A549 (cell line): ENCODE measurements around the gene TEX9. TPM values are rescaled to one million over a fixed set of nuclear protein-coding genes. Genes with fewer than 3 reads are reported as not detected.

Experiments
- ATAC-seq, 2 experiments: fragments of 200-7000 bp in 1 of 2; fragments of >200 bp in 1 of 2; cut with Nextera tagmentation in 1 of 2; cut with Tn5 transposase in 1 of 2; 3 replicates each; pipeline versions ENCODE4 v1.8.0 to v1.9.1; 2018 to 2020; ENCODE audit warnings: mild to moderate bottlenecking in 1 of 2, moderate library complexity in 1 of 2
- CTCF ChIA-PET: fragments of 300-600 bp; sonication (Branson Sonifier 250); formaldehyde crosslinking; extraction: SDS; loops from one replicate; lab custom pipeline; 2021; ENCODE audit warnings: antibody characterized with exemption, inconsistent platforms; lab: Yijun Ruan, JAX
- POLR2A ChIA-PET: fragments of 350-600 bp; formaldehyde crosslinking; extraction: SDS; loops from one replicate; lab custom pipeline; 2021; ENCODE audit warnings: antibody characterized with exemption, inconsistent platforms; lab: Yijun Ruan, JAX
- DNase-seq, 2 experiments: peaks; one replicate each; pipeline versions ENCODE4 v3.0.0 to v3.0.0-alpha.2; 2011 to 2016; ENCODE audit warnings: low read depth in 1 of 2, low spot score in 1 of 2
- FAIRE-seq: peaks from 2 replicates; lab custom pipeline; 2011; peaks lifted over from hg19 to GRCh38; lab: Jason Lieb, UNC
- H3K27ac ChIP-seq, 2 experiments: fragments of >200 bp; sonication (Bioruptor Twin); formaldehyde crosslinking; 3 replicates each; pipeline ENCODE4 v1.5.1; 2016 to 2017
- H3K4me1 ChIP-seq: fragments of >200 bp; sonication (Bioruptor Twin); formaldehyde crosslinking; 3 replicates; pipeline ENCODE4 v1.6.1; 2016
- H3K4me2 ChIP-seq: fragments of >200 bp; sonication (Bioruptor Twin); formaldehyde crosslinking; 3 replicates; pipeline ENCODE4 v1.6.1; 2016
- H3K4me3 ChIP-seq: fragments of >200 bp; sonication (Bioruptor Twin); formaldehyde crosslinking; 3 replicates; pipeline ENCODE4 v1.5.1; 2016
- H3K9me3 ChIP-seq: fragments of >200 bp; sonication (Bioruptor Twin); formaldehyde crosslinking; 3 replicates; pipeline ENCODE4 v1.6.1; 2016
- CEBPB ChIP-seq, 2 experiments: fragments of >200 bp in 1 of 2; sonication (Bioruptor Twin) in 1 of 2; formaldehyde crosslinking in 1 of 2; IDR thresholded peaks; 2 replicates each; pipeline ENCODE4 v1.6.1; 2012 to 2016
- CHD2 ChIP-seq: fragments of 150-350 bp; IDR thresholded peaks from 2 replicates; pipeline ENCODE4 v1.6.1; 2014; ENCODE audit warnings: low read length; ENCODE audit not compliant: partially characterized antibody
- EHF ChIP-seq: fragments of 250-450 bp; sonication (Bioruptor Pico); IDR thresholded peaks from 2 replicates; pipeline ENCODE4 v1.5.0; 2020; ENCODE audit warnings: mild to moderate bottlenecking
- EHMT2 ChIP-seq: fragments of 200-600 bp; sonication (generic); IDR thresholded peaks from 2 replicates; pipeline ENCODE4 v1.6.1; 2016; ENCODE audit warnings: antibody characterized with exemption, low read depth, mild to moderate bottlenecking, moderate library complexity
- EP300 ChIP-seq, 2 experiments: fragments of >200 bp; sonication (Bioruptor Twin); formaldehyde crosslinking; IDR thresholded peaks; 2 replicates in 1 of 2; 3 replicates in 1 of 2; pipeline ENCODE4 v1.6.1; 2016 to 2017
- FOXS1 ChIP-seq: fragments of 250-450 bp; sonication (Bioruptor Pico); IDR thresholded peaks from 2 replicates; pipeline ENCODE4 v1.5.0; 2020; ENCODE audit warnings: mild to moderate bottlenecking, moderate library complexity
- HDAC2 ChIP-seq: fragments of 200-600 bp; sonication (generic); IDR thresholded peaks from 2 replicates; pipeline ENCODE4 v1.6.1; 2016
- JUNB ChIP-seq: fragments of >200 bp; sonication (Bioruptor Twin); formaldehyde crosslinking; IDR thresholded peaks from 2 replicates; pipeline ENCODE4 v1.6.1; 2016
- MAFK ChIP-seq: fragments of 450-650 bp; IDR thresholded peaks from 2 replicates; pipeline ENCODE4 v1.6.1; 2014; ENCODE audit not compliant: partially characterized antibody
- MAZ ChIP-seq: fragments of 150-350 bp; IDR thresholded peaks from 2 replicates; pipeline ENCODE4 v1.6.1; 2014; ENCODE audit warnings: antibody characterized with exemption, low read depth, low read length, borderline replicate concordance
- MYC ChIP-seq: IDR thresholded peaks from 2 replicates; pipeline ENCODE4 v1.6.1; 2012; ENCODE audit warnings: mild to moderate bottlenecking, inconsistent platforms, low read length, improper control_type of control experiment, borderline replicate concordance
- NFE2L2 ChIP-seq: fragments of 150-350 bp; conservative IDR thresholded peaks from 2 replicates; pipeline ENCODE4 v1.6.1; 2014; ENCODE audit warnings: low read length
- POLR2A ChIP-seq: IDR thresholded peaks from 2 replicates; pipeline ENCODE4 v1.6.1; 2012; ENCODE audit warnings: mild to moderate bottlenecking, low read length
- POLR2AphosphoS2 ChIP-seq: conservative IDR thresholded peaks from 2 replicates; pipeline ENCODE4 v1.6.1; 2012; ENCODE audit warnings: low read length, improper control_type of control experiment, inconsistent platforms
- RAD21 ChIP-seq, 2 experiments: fragments of >200 bp in 1 of 2; sonication (Bioruptor Twin) in 1 of 2; formaldehyde crosslinking in 1 of 2; IDR thresholded peaks in 1 of 2; conservative IDR thresholded peaks in 1 of 2; 2 replicates in 1 of 2; 3 replicates in 1 of 2; pipeline ENCODE4 v1.6.1; 2012 to 2018; ENCODE audit warnings: inconsistent platforms in 1 of 2
- RARB ChIP-seq: fragments of 250-450 bp; sonication (Bioruptor Pico); IDR thresholded peaks from 2 replicates; pipeline ENCODE4 v1.8.0; 2021; ENCODE audit warnings: mild to moderate bottlenecking, moderate library complexity
- RCOR1 ChIP-seq: fragments of 150-350 bp; IDR thresholded peaks from 2 replicates; pipeline ENCODE4 v1.6.1; 2014; ENCODE audit warnings: antibody characterized with exemption, low read length, low read depth
- RNF2 ChIP-seq: fragments of 200-600 bp; sonication (generic); IDR thresholded peaks from 2 replicates; pipeline ENCODE4 v1.6.1; 2016; ENCODE audit warnings: low read depth, mild to moderate bottlenecking, antibody characterized with exemption, moderate library complexity, borderline replicate concordance
- SREBF2 ChIP-seq: fragments of 450-650 bp; IDR thresholded peaks from 2 replicates; pipeline ENCODE4 v1.6.1; 2014; ENCODE audit warnings: mild to moderate bottlenecking, moderate library complexity
- ZFP36 ChIP-seq: fragments of 450-650 bp; IDR thresholded peaks from 2 replicates; pipeline ENCODE4 v1.6.1; 2014; ENCODE audit warnings: borderline replicate concordance; ENCODE audit not compliant: partially characterized antibody
- ZSCAN20 ChIP-seq: fragments of 250-450 bp; sonication (Bioruptor Pico); IDR thresholded peaks from 2 replicates; pipeline ENCODE4 v1.8.0; 2022; ENCODE audit warnings: mild to moderate bottlenecking, moderate library complexity
- WGBS: methylation state at CpG from one replicate; pipeline ENCODE4 v1.1.6; 2017; ENCODE audit errors: missing lambda C conversion rate; 5-methylcytosine and 5-hydroxymethylcytosine counted together
- polyA plus RNA-seq, 4 experiments: library from polyadenylated mRNA; depleted of rRNA in 3 of 4; stranded (reverse); fragments of >200 nt; fragmentation: RNase III in 1 of 4; extraction: RNeasy Plus Mini Kit Qiagen cat#74134 plus additional on column Dnase treatment in 1 of 4; gene quantifications; 2 replicates in 3 of 4; 3 replicates in 1 of 4; pipeline ENCODE4 v1.2.3, GENCODE V29; 2011 to 2017
- TF ChIP-seq, protein P1 (sequence below): fragments of >200 bp; sonication (Bioruptor Twin); formaldehyde crosslinking; IDR thresholded peaks from 3 replicates; pipeline ENCODE4 v1.5.1; 2016
- TF ChIP-seq, protein P2 (sequence below): IDR thresholded peaks from 2 replicates; pipeline ENCODE4 v1.6.1; 2012
- TF ChIP-seq, protein P3 (sequence below): IDR thresholded peaks from 2 replicates; pipeline ENCODE4 v1.6.1; 2012; ENCODE audit warnings: low read depth, borderline replicate concordance
- TF ChIP-seq, protein P4 (sequence below): fragments of 200-600 bp; sonication (generic); IDR thresholded peaks from 2 replicates; pipeline ENCODE4 v1.6.1; 2016; ENCODE audit warnings: antibody characterized with exemption, mild to moderate bottlenecking, moderate library complexity
- TF ChIP-seq, protein P5 (sequence below): fragments of 150-350 bp; IDR thresholded peaks from 2 replicates; pipeline ENCODE4 v1.6.1; 2014; ENCODE audit warnings: low read depth, mild to moderate bottlenecking, low read length

Gene TEX9
- polyA plus RNA-seq, 2 of the 4 experiments (the other 2 are of a cell fraction), result 7.7 to 13.3 TPM

DNA sequence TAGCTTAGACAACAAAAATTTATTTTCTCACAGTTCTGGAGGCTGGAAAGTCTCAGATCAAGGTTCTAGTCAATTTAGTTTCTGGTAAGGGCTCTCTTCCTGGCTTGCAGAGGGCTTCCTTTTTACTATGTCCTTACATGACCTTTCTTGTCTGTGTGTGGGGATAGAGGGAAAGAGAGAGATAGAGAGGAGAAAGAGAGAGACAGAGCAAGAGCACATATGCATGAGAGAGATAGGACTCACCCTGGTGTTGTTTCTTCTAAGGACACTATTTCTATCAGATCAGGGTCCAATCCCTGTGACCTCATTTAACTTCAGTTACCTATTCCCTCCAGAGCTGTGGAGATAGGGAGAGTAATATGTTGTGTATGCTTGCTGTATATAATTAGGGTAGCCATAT is 44.9 kb upstream of the TEX9 start:
- peaks cover 9% of the 10 kb centered on the region; the same call in 1 of the 3 replicates for H3K9me3 ChIP-seq
- no peak for DNase-seq
- FAIRE-seq, result no peak
- H3K27ac ChIP-seq, result no peak overlapping the region
- no peak overlapping the region for H3K4me2 ChIP-seq
- CTCF ChIA-PET, result interaction anchor here (0.6 to 1.2 kb wide), 2 partner anchors 13 to 42 kb away, joined by 3 read pairs; no protein-coding TSS in a partner anchor
- POLR2A ChIA-PET, result no interaction called here
- H3K4me3 ChIP-seq, result no peak overlapping the region
- no peaks in the 10 kb centered on the region for H3K4me1 ChIP-seq
- TF ChIP-seq HDAC2 (no peak), SREBF2 (no peak), POLR2AphosphoS2 (no peak)
- peak in 1 of 2 experiments; percentile 34; a peak in 1 of 6 replicates for ATAC-seq

DNA sequence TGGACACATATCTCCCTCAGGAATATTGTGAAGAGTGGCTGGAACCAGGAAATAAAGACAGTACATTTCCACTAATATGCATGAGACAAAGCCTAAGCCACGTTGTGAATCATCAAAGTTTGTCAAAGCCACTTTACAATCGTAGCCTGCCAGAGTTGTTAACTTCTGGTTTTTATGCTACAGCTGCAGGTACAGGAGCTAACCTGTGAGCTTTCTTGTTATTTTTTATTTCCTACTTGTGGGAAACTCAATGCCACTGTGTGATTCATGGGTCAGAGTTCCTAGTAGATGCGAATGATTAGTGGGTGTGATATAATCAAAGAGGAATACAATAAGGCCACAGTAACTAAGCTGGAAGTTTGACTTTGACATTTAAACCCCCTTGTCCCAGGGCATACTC is 44.4 kb upstream of the TEX9 start:
- H3K4me1 ChIP-seq, result no peaks in the 10 kb centered on the region
- no peak overlapping the region for H3K27ac ChIP-seq
- H3K4me2 ChIP-seq, result no peak overlapping the region
- TF ChIP-seq RAD21 (conservative IDR thresholded peaks at IDR 0.05 in 1 of 2, IDR thresholded peaks at IDR 0.05 in 1 of 2), result no peak
- TF ChIP-seq EHMT2, result no peak
- no peak for TF ChIP-seq MAZ
- TF ChIP-seq NFE2L2, result no peak
- TF ChIP-seq CHD2, result no peak
- no peak for TF ChIP-seq JUNB
- TF ChIP-seq RARB, result no peak
- TF ChIP-seq, protein P1, sequence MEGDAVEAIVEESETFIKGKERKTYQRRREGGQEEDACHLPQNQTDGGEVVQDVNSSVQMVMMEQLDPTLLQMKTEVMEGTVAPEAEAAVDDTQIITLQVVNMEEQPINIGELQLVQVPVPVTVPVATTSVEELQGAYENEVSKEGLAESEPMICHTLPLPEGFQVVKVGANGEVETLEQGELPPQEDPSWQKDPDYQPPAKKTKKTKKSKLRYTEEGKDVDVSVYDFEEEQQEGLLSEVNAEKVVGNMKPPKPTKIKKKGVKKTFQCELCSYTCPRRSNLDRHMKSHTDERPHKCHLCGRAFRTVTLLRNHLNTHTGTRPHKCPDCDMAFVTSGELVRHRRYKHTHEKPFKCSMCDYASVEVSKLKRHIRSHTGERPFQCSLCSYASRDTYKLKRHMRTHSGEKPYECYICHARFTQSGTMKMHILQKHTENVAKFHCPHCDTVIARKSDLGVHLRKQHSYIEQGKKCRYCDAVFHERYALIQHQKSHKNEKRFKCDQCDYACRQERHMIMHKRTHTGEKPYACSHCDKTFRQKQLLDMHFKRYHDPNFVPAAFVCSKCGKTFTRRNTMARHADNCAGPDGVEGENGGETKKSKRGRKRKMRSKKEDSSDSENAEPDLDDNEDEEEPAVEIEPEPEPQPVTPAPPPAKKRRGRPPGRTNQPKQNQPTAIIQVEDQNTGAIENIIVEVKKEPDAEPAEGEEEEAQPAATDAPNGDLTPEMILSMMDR, result no peak
- ATAC-seq (no peak), DNase-seq (no peak), FAIRE-seq (peak; percentile 18)
- ChIA-PET POLR2A (no interaction called here), CTCF (interaction anchor here (1.0 to 1.2 kb wide), 2 partner anchors 14 to 96 kb away, joined by 3 read pairs; no protein-coding TSS in a partner anchor)
- peaks cover 9% of the 10 kb centered on the region; the same call in 1 of the 3 replicates for H3K9me3 ChIP-seq
- H3K4me3 ChIP-seq, result no peak overlapping the region
- 21% methylated on average over 3 of the region's 3 CpGs for WGBS

DNA sequence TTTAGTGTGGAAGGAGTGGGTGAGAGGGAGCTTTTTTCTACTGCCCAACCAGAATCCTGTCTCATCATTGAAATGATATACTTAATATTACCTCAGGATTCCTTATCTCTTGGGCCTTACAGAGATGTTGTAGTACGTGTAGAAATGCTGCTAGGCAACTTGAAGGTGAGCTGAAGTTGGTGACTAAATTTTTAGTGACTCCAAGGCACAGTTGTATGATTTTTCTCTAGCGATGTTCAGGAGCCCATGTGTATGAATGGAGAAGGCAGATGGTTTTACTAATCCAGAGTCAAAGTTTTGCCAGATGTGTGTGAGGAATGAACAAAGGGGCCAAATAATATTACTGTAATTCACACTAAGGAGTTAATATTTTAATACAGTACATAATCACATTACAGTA is 42.8 kb upstream of the TEX9 start:
- no peak for ATAC-seq
- H3K4me1 ChIP-seq, result no peaks in the 10 kb centered on the region
- no peak overlapping the region for H3K4me3 ChIP-seq
- TF ChIP-seq MAFK (no peak), CEBPB (IDR thresholded peaks at IDR 0.05) (no peak), ZSCAN20 (CRISPR knock-in tag) (no peak), MYC (no peak), HDAC2 (no peak), RCOR1 (no peak), JUNB (no peak), EP300 (IDR thresholded peaks at IDR 0.05) (no peak), NFE2L2 (no peak), EHF (CRISPR knock-in tag) (no peak), EHMT2 (no peak), ZFP36 (no peak), RNF2 (no peak), FOXS1 (CRISPR knock-in tag) (no peak), POLR2A (no peak)
- TF ChIP-seq, protein P2, sequence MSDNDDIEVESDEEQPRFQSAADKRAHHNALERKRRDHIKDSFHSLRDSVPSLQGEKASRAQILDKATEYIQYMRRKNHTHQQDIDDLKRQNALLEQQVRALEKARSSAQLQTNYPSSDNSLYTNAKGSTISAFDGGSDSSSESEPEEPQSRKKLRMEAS, result no peak
- TF ChIP-seq, protein P3, sequence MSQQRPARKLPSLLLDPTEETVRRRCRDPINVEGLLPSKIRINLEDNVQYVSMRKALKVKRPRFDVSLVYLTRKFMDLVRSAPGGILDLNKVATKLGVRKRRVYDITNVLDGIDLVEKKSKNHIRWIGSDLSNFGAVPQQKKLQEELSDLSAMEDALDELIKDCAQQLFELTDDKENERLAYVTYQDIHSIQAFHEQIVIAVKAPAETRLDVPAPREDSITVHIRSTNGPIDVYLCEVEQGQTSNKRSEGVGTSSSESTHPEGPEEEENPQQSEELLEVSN, result no peak
- TF ChIP-seq, protein P4, sequence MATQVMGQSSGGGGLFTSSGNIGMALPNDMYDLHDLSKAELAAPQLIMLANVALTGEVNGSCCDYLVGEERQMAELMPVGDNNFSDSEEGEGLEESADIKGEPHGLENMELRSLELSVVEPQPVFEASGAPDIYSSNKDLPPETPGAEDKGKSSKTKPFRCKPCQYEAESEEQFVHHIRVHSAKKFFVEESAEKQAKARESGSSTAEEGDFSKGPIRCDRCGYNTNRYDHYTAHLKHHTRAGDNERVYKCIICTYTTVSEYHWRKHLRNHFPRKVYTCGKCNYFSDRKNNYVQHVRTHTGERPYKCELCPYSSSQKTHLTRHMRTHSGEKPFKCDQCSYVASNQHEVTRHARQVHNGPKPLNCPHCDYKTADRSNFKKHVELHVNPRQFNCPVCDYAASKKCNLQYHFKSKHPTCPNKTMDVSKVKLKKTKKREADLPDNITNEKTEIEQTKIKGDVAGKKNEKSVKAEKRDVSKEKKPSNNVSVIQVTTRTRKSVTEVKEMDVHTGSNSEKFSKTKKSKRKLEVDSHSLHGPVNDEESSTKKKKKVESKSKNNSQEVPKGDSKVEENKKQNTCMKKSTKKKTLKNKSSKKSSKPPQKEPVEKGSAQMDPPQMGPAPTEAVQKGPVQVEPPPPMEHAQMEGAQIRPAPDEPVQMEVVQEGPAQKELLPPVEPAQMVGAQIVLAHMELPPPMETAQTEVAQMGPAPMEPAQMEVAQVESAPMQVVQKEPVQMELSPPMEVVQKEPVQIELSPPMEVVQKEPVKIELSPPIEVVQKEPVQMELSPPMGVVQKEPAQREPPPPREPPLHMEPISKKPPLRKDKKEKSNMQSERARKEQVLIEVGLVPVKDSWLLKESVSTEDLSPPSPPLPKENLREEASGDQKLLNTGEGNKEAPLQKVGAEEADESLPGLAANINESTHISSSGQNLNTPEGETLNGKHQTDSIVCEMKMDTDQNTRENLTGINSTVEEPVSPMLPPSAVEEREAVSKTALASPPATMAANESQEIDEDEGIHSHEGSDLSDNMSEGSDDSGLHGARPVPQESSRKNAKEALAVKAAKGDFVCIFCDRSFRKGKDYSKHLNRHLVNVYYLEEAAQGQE, result no peak
- TF ChIP-seq, protein P5, sequence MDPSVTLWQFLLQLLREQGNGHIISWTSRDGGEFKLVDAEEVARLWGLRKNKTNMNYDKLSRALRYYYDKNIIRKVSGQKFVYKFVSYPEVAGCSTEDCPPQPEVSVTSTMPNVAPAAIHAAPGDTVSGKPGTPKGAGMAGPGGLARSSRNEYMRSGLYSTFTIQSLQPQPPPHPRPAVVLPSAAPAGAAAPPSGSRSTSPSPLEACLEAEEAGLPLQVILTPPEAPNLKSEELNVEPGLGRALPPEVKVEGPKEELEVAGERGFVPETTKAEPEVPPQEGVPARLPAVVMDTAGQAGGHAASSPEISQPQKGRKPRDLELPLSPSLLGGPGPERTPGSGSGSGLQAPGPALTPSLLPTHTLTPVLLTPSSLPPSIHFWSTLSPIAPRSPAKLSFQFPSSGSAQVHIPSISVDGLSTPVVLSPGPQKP, result no peak
- 43% methylated on average over 2 of the region's 2 CpGs for WGBS
- no peak overlapping the region for H3K4me2 ChIP-seq
- POLR2A ChIA-PET, result no interaction called here
- CTCF ChIA-PET, result interaction anchor here (1.9 kb wide), 1 partner anchor 89 kb away, joined by 5 read pairs; no protein-coding TSS in a partner anchor
- H3K9me3 ChIP-seq, result peaks cover 5% of the 10 kb centered on the region; the same call in 1 of the 3 replicates
- H3K27ac ChIP-seq, result no peak overlapping the region
- DNase-seq, result no peak
- no peak for FAIRE-seq
